Measurements from ENCODE around the gene SORCS2.

Gene SORCS2

DNA sequence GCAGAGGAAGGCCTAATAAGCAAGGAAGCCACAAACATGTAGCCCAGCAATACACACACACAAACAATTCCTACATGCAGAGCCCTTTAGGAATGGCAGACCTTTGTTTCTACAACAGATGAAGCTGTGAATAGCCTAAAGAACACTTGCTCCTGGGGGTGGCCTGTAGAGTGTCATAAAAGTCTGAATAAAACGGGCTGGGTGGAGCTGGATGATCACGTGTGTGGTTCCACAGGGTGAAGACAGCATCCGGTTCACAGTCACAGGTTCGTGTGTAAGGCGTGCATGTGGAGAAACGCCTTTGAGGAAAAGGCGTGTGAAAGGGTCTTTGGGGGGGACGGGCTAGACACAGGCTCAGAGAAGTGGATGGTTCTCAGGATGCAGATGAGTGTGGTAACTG lies 591.2 kb downstream of the SORCS2 start:
- H3K79me2 ChIP-seq (ENCODE audit: control insufficient read depth, insufficient read depth, low read length, poor library complexity) = peaks cover 2% of the 10 kb centered on the region
- no peak for DNase-seq
- no peak overlapping the region for H3K4me2 ChIP-seq (ENCODE audit: low read length)
- no peak overlapping the region for H3K4me3 ChIP-seq (ENCODE audit: low read depth, low read length)
- no peak overlapping the region for H3K14ac ChIP-seq (ENCODE audit: low read length)
- H2AK5ac ChIP-seq (ENCODE audit: low read length) = no peak overlapping the region
- H3K9me3 ChIP-seq (ENCODE audit: insufficient read depth, low read depth, low read length) = no peaks in the 10 kb centered on the region
- H2AFZ ChIP-seq (ENCODE audit: insufficient read depth, low read length, poor library complexity) = no peak overlapping the region
- no peak overlapping the region for H4K12ac ChIP-seq (ENCODE audit: low read depth, low read length)
- peaks cover 21 to 27% of the 10 kb centered on the region in 2 experiments for H3K36me3 ChIP-seq (ENCODE audit: control insufficient read depth in 1 of 2, insufficient read depth in 2 of 2, low read length in 2 of 2)
- H3K18ac ChIP-seq (ENCODE audit: low read length) = peak overlapping the region; percentile 67
- H3K9ac ChIP-seq (ENCODE audit: low read length) = no peak overlapping the region
- peaks cover 4% of the 10 kb centered on the region for H3K79me1 ChIP-seq (ENCODE audit: low read length)
- H3K27me3 ChIP-seq (ENCODE audit: insufficient read depth, low read length) = no peaks in the 10 kb centered on the region
- no peak overlapping the region for H3K4ac ChIP-seq (ENCODE audit: low read depth, low read length)
- no CpG with 5 or more reads among the region's 8 CpGs for WGBS (ENCODE audit: extremely low coverage, insufficient coverage, insufficient read length)
- no peak overlapping the region for H2BK12ac ChIP-seq (ENCODE audit: low read length)
- peaks cover 9 to 10% of the 10 kb centered on the region in 2 experiments for H3K4me1 ChIP-seq (ENCODE audit: control insufficient read depth in 1 of 2, insufficient read depth in 2 of 2, low read length in 2 of 2)
- no peak overlapping the region for H2BK120ac ChIP-seq (ENCODE audit: insufficient read depth, low read length, poor library complexity)
- no peak overlapping the region for H4K91ac ChIP-seq (ENCODE audit: low read depth, low read length)
- no peak overlapping the region for H2BK5ac ChIP-seq (ENCODE audit: low read depth, low read length, poor library complexity)
- no peak overlapping the region for H3K27ac ChIP-seq (ENCODE audit: low read depth, low read length)
- H4K8ac ChIP-seq (ENCODE audit: low read depth, low read length) = no peak overlapping the region
- no peak overlapping the region for H3K23ac ChIP-seq (ENCODE audit: low read length)

GRCh38 chr4:7784131-7784870 lies 592.0 kb downstream of the SORCS2 start:
- H3K4me3 ChIP-seq (ENCODE audit: low read depth, low read length) = no peak overlapping the region
- peak overlapping the region; percentile 29 for H3K14ac ChIP-seq (ENCODE audit: low read length)
- H3K4me1 ChIP-seq (ENCODE audit: control insufficient read depth in 1 of 2, insufficient read depth in 2 of 2, low read length in 2 of 2) = peaks cover 9 to 10% of the 10 kb centered on the region in 2 experiments
- whole genome bisulfite sequencing (ENCODE audit: extremely low coverage, insufficient coverage, insufficient read length) = no CpG with 5 or more reads among the region's 14 CpGs
- peak overlapping the region; percentile 18 for H3K27ac ChIP-seq (ENCODE audit: low read depth, low read length)
- peaks cover 4% of the 10 kb centered on the region for H3K79me1 ChIP-seq (ENCODE audit: low read length)
- peak overlapping the region; percentile 39 for H2BK120ac ChIP-seq (ENCODE audit: insufficient read depth, low read length, poor library complexity)
- H3K27me3 ChIP-seq (ENCODE audit: insufficient read depth, low read length) = no peaks in the 10 kb centered on the region
- no peak for DNase-seq
- no peak overlapping the region for H3K4me2 ChIP-seq (ENCODE audit: low read length)
- peak overlapping the region; percentile 67 for H3K18ac ChIP-seq (ENCODE audit: low read length)
- peak overlapping the region; percentile 15 for H2BK12ac ChIP-seq (ENCODE audit: low read length)
- no peak overlapping the region for H3K4ac ChIP-seq (ENCODE audit: low read depth, low read length)
- no peak overlapping the region for H3K9ac ChIP-seq (ENCODE audit: low read length)
- H3K36me3 ChIP-seq (ENCODE audit: control insufficient read depth in 1 of 2, insufficient read depth in 2 of 2, low read length in 2 of 2) = peaks cover 20 to 27% of the 10 kb centered on the region in 2 experiments
- no peak overlapping the region for H4K12ac ChIP-seq (ENCODE audit: low read depth, low read length)
- H3K9me3 ChIP-seq (ENCODE audit: insufficient read depth, low read depth, low read length) = no peaks in the 10 kb centered on the region
- H2AFZ ChIP-seq (ENCODE audit: insufficient read depth, low read length, poor library complexity) = no peak overlapping the region
- H2AK5ac ChIP-seq (ENCODE audit: low read length) = no peak overlapping the region
- no peak overlapping the region for H3K23ac ChIP-seq (ENCODE audit: low read length)
- peak overlapping the region; percentile 41 for H2BK5ac ChIP-seq (ENCODE audit: low read depth, low read length, poor library complexity)
- H4K91ac ChIP-seq (ENCODE audit: low read depth, low read length) = peak overlapping the region; percentile 74
- no peak overlapping the region for H4K8ac ChIP-seq (ENCODE audit: low read depth, low read length)
- H3K79me2 ChIP-seq (ENCODE audit: control insufficient read depth, insufficient read depth, low read length, poor library complexity) = peaks cover 2% of the 10 kb centered on the region

DNA sequence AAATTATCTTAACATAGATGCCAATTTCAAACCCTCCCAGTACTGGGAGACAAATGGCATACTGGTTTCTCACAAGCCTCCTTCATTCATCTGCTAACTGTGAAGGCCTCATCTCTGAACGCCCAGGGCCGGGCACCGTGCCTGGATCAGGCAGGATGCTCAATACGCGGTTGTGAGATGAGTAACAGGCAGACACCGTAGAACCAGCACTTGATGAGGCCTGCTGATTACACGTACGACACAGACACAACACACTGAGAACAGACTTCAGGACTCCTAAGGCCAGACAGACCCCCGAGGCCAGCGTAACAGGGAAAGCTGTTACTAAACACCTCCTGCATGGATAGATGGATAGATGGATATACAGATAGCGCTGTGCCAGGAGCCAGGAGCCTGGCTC lies 592.7 kb downstream of the SORCS2 start:
- Histone ChIP-seq H3K4me1 (ENCODE audit: control insufficient read depth in 1 of 2, insufficient read depth in 2 of 2, low read length in 2 of 2) (peaks cover 9 to 10% of the 10 kb centered on the region in 2 experiments), H4K8ac (ENCODE audit: low read depth, low read length) (no peak overlapping the region), H3K18ac (ENCODE audit: low read length) (no peak overlapping the region), H3K9me3 (ENCODE audit: insufficient read depth, low read depth, low read length) (no peaks in the 10 kb centered on the region), H2BK12ac (ENCODE audit: low read length) (no peak overlapping the region), H3K4me3 (ENCODE audit: low read depth, low read length) (no peak overlapping the region), H3K4ac (ENCODE audit: low read depth, low read length) (no peak overlapping the region), H2AFZ (ENCODE audit: insufficient read depth, low read length, poor library complexity) (no peak overlapping the region), H3K79me1 (ENCODE audit: low read length) (peaks cover 4% of the 10 kb centered on the region), H4K91ac (ENCODE audit: low read depth, low read length) (no peak overlapping the region), H3K9ac (ENCODE audit: low read length) (no peak overlapping the region), H2AK5ac (ENCODE audit: low read length) (no peak overlapping the region), H3K36me3 (ENCODE audit: control insufficient read depth in 1 of 2, insufficient read depth in 2 of 2, low read length in 2 of 2) (peaks cover 20 to 27% of the 10 kb centered on the region in 2 experiments), H3K27me3 (ENCODE audit: insufficient read depth, low read length) (no peaks in the 10 kb centered on the region), H2BK120ac (ENCODE audit: insufficient read depth, low read length, poor library complexity) (no peak overlapping the region), H3K4me2 (ENCODE audit: low read length) (no peak overlapping the region), H3K27ac (ENCODE audit: low read depth, low read length) (no peak overlapping the region), H4K12ac (ENCODE audit: low read depth, low read length) (no peak overlapping the region), H3K23ac (ENCODE audit: low read length) (no peak overlapping the region), H3K79me2 (ENCODE audit: control insufficient read depth, insufficient read depth, low read length, poor library complexity) (peaks cover 2% of the 10 kb centered on the region), H2BK5ac (ENCODE audit: low read depth, low read length, poor library complexity) (no peak overlapping the region), H3K14ac (ENCODE audit: low read length) (no peak overlapping the region)
- no CpG with 5 or more reads among the region's 11 CpGs for WGBS (ENCODE audit: extremely low coverage, insufficient coverage, insufficient read length)
- peak; percentile 21 to 62 for DNase-seq

- H2AK5ac ChIP-seq (ENCODE audit: low read length) = no peak overlapping the region
These were observed 593.7 kb downstream of the SORCS2 start for GRCh38 chr4:7786040-7786439.

More at GRCh38 chr4:7786040-7786439, 593.7 kb downstream of the SORCS2 start:
- Histone ChIP-seq H2BK5ac (ENCODE audit: low read depth, low read length, poor library complexity) (no peak overlapping the region), H3K4me2 (ENCODE audit: low read length) (no peak overlapping the region), H3K9ac (ENCODE audit: low read length) (no peak overlapping the region), H4K8ac (ENCODE audit: low read depth, low read length) (no peak overlapping the region), H4K91ac (ENCODE audit: low read depth, low read length) (no peak overlapping the region), H4K12ac (ENCODE audit: low read depth, low read length) (no peak overlapping the region), H2AFZ (ENCODE audit: insufficient read depth, low read length, poor library complexity) (no peak overlapping the region), H3K79me2 (ENCODE audit: control insufficient read depth, insufficient read depth, low read length, poor library complexity) (peaks cover 2% of the 10 kb centered on the region), H3K4me1 (ENCODE audit: control insufficient read depth in 1 of 2, insufficient read depth in 2 of 2, low read length in 2 of 2) (peaks cover 9 to 10% of the 10 kb centered on the region in 2 experiments), H3K27me3 (ENCODE audit: insufficient read depth, low read length) (no peaks in the 10 kb centered on the region), H3K27ac (ENCODE audit: low read depth, low read length) (no peak overlapping the region), H3K9me3 (ENCODE audit: insufficient read depth, low read depth, low read length) (no peaks in the 10 kb centered on the region), H3K23ac (ENCODE audit: low read length) (no peak overlapping the region), H3K18ac (ENCODE audit: low read length) (no peak overlapping the region), H3K4me3 (ENCODE audit: low read depth, low read length) (no peak overlapping the region), H3K79me1 (ENCODE audit: low read length) (peaks cover 4% of the 10 kb centered on the region), H3K4ac (ENCODE audit: low read depth, low read length) (no peak overlapping the region), H3K36me3 (ENCODE audit: control insufficient read depth in 1 of 2, insufficient read depth in 2 of 2, low read length in 2 of 2) (peaks cover 20 to 28% of the 10 kb centered on the region in 2 experiments), H2BK120ac (ENCODE audit: insufficient read depth, low read length, poor library complexity) (no peak overlapping the region), H3K14ac (ENCODE audit: low read length) (no peak overlapping the region), H2BK12ac (ENCODE audit: low read length) (no peak overlapping the region)
- DNase-seq = no peak
- no CpG with 5 or more reads among the region's 10 CpGs for whole genome bisulfite sequencing (ENCODE audit: extremely low coverage, insufficient coverage, insufficient read length)

Measured in trophoblast cell (in vitro differentiated cells and primary cell).